Trophoblast cell (in vitro differentiated cells and primary cell): ENCODE data around the gene GRB10.

Experiments
- DNase-seq, 2 donors: peaks; one replicate each; pipeline ENCODE4 v3.0.0-alpha.2; 2016
- H2AFZ ChIP-seq: 2 replicates; pipeline ENCODE4 v1.6.1; 2013; ENCODE audit warnings: low read length, moderate library complexity, mild to moderate bottlenecking; ENCODE audit not compliant: insufficient read depth, poor library complexity
- H2AK5ac ChIP-seq: 2 replicates; pipeline ENCODE4 v1.6.1; 2013; ENCODE audit warnings: mild to moderate bottlenecking, low read length
- H2BK120ac ChIP-seq: 2 replicates; pipeline ENCODE4 v1.6.1; 2013; ENCODE audit warnings: low read length, mild to moderate bottlenecking, moderate library complexity; ENCODE audit not compliant: insufficient read depth, poor library complexity
- H2BK12ac ChIP-seq: 2 replicates; pipeline ENCODE4 v1.6.1; 2013; ENCODE audit warnings: mild to moderate bottlenecking, low read length, moderate library complexity
- H2BK5ac ChIP-seq: 2 replicates; pipeline ENCODE4 v1.6.1; 2013; ENCODE audit warnings: low read length, low read depth, moderate library complexity, mild to moderate bottlenecking; ENCODE audit not compliant: poor library complexity
- H3K14ac ChIP-seq: 2 replicates; pipeline ENCODE4 v1.6.1; 2013; ENCODE audit warnings: mild to moderate bottlenecking, low read length
- H3K18ac ChIP-seq: 2 replicates; pipeline ENCODE4 v1.6.1; 2013; ENCODE audit warnings: mild to moderate bottlenecking, low read length
- H3K23ac ChIP-seq: 2 replicates; pipeline ENCODE4 v1.6.1; 2013; ENCODE audit warnings: low read length
- H3K27ac ChIP-seq: 2 replicates; pipeline ENCODE4 v1.5.1; 2013; ENCODE audit warnings: low read depth, mild to moderate bottlenecking, inconsistent platforms, low read length, moderate library complexity
- H3K27me3 ChIP-seq: 2 replicates; pipeline ENCODE4 v1.6.1; 2013; ENCODE audit warnings: inconsistent platforms, mild to moderate bottlenecking, low read length, moderate library complexity; ENCODE audit not compliant: insufficient read depth
- H3K36me3 ChIP-seq, 2 experiments: 1 replicate in 1 of 2; 2 replicates in 1 of 2; pipeline ENCODE4 v1.6.1; 2013; ENCODE audit warnings: low read length in 2 of 2, mild to moderate bottlenecking in 2 of 2, moderate library complexity in 1 of 2; ENCODE audit not compliant: insufficient read depth in 2 of 2, control insufficient read depth in 1 of 2
- H3K4ac ChIP-seq: 2 replicates; pipeline ENCODE4 v1.6.1; 2013; ENCODE audit warnings: low read depth, mild to moderate bottlenecking, low read length, moderate library complexity
- H3K4me1 ChIP-seq, 2 experiments: 1 replicate in 1 of 2; 2 replicates in 1 of 2; pipeline ENCODE4 v1.6.1; 2013; ENCODE audit warnings: low read length in 2 of 2, mild to moderate bottlenecking in 2 of 2, moderate library complexity in 1 of 2; ENCODE audit not compliant: insufficient read depth in 2 of 2, control insufficient read depth in 1 of 2
- H3K4me2 ChIP-seq: 2 replicates; pipeline ENCODE4 v1.6.1; 2013; ENCODE audit warnings: inconsistent platforms, mild to moderate bottlenecking, low read length, moderate library complexity
- H3K4me3 ChIP-seq: 2 replicates; pipeline ENCODE4 v1.5.1; 2013; ENCODE audit warnings: mild to moderate bottlenecking, low read depth, low read length, inconsistent platforms
- H3K79me1 ChIP-seq: one replicate; pipeline ENCODE4 v1.6.1; 2013; ENCODE audit warnings: low read length
- H3K79me2 ChIP-seq: 2 replicates; pipeline ENCODE4 v1.6.1; 2013; ENCODE audit warnings: low read length, mild to moderate bottlenecking; ENCODE audit not compliant: control insufficient read depth, insufficient read depth, poor library complexity
- H3K9ac ChIP-seq: 2 replicates; pipeline ENCODE4 v1.6.1; 2013; ENCODE audit warnings: mild to moderate bottlenecking, low read length
- H3K9me3 ChIP-seq: 2 replicates; pipeline ENCODE4 v1.6.1; 2013; ENCODE audit warnings: low read depth, mild to moderate bottlenecking, control low read depth, inconsistent platforms, low read length; ENCODE audit not compliant: insufficient read depth
- H4K12ac ChIP-seq: 2 replicates; pipeline ENCODE4 v1.6.1; 2013; ENCODE audit warnings: low read depth, mild to moderate bottlenecking, low read length, moderate library complexity
- H4K8ac ChIP-seq: 2 replicates; pipeline ENCODE4 v1.6.1; 2013; ENCODE audit warnings: low read depth, mild to moderate bottlenecking, low read length, moderate library complexity
- H4K91ac ChIP-seq: one replicate; pipeline ENCODE4 v1.6.1; 2013; ENCODE audit warnings: low read depth, mild to moderate bottlenecking, low read length, moderate library complexity
- WGBS: extraction: QIAGEN DNeasy Blood & Tissue Kit; methylation state at CpG from one replicate; pipeline ENCODE4 v1.1.7; 2013; ENCODE audit warnings: missing lambda C conversion rate; ENCODE audit not compliant: insufficient read length, insufficient coverage; ENCODE audit errors: extremely low coverage; 5-methylcytosine and 5-hydroxymethylcytosine counted together

The GRB10 gene

DNA sequence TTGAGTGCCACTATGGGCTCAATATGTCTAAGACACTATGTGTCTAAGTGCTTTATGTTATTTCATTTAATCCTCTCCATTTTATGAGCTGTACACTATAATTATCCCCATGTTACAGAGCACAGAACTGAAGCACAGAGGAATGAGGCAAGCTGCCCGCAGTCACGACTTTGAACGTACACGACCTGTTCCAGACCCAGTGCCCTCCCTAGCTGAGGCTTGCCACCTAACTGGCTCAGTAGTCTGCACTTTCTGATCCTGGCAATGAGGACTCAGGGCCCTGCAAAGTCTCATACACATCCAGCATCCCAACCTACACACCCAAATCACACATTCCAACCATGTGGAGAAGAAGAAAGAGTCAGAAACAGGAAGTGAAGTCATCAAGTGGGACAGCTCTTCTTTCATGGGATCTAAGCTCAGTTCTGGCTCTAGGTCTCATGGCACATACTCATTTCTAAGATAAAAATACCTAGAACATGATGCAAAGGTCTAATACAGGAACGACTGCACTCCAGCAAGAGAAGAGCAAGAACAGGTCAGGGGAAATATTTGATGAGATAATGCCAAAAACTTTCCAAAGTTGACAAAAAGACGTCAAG, 175.1 kb downstream of the GRB10 start:
- Histone ChIP-seq H4K91ac (no peak overlapping the region), H3K4me1 (no peaks in the 10 kb centered on the region), H3K27me3 (no peaks in the 10 kb centered on the region), H3K4me3 (no peak overlapping the region), H4K8ac (no peak overlapping the region), H2AFZ (no peak overlapping the region), H3K79me2 (no peaks in the 10 kb centered on the region), H4K12ac (no peak overlapping the region), H3K79me1 (no peaks in the 10 kb centered on the region), H3K9me3 (no peaks in the 10 kb centered on the region), H3K23ac (no peak overlapping the region), H2BK5ac (no peak overlapping the region), H3K27ac (no peak overlapping the region), H3K36me3 (peaks cover 21 to 38% of the 10 kb centered on the region in 2 experiments), H3K14ac (no peak overlapping the region), H3K9ac (no peak overlapping the region), H2BK120ac (no peak overlapping the region), H2AK5ac (no peak overlapping the region), H3K4ac (no peak overlapping the region), H3K18ac (no peak overlapping the region), H3K4me2 (no peak overlapping the region), H2BK12ac (no peak overlapping the region)
- WGBS = no CpG with 5 or more reads among the region's 6 CpGs
- peak in 1 of 2 donors; percentile 48 for DNase-seq

DNA sequence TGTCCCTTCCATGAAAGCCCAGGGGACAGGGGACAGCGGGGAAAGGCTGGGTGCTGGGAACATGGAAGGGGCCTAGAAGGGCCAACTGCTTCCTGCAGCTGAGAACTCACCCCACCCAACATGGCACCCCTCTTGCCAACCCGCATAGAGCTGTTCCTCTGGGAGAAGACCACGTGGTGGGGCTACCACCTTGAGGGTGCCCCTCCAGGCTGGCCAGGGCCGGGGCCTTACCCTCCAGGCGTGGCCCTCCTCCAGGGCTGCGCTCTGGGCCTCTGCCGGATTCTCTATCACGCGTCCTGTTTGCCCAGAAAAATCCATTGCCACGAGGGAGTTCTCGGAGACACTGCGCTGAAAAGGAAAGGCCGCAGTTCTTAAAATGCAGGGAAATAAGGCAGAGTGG, 177.6 kb downstream of the GRB10 start:
- no peak overlapping the region for H4K91ac ChIP-seq
- no peak overlapping the region for H3K4ac ChIP-seq
- no peak overlapping the region for H2BK120ac ChIP-seq
- H3K27ac ChIP-seq = no peak overlapping the region
- H2AFZ ChIP-seq = no peak overlapping the region
- H3K23ac ChIP-seq = no peak overlapping the region
- H3K9me3 ChIP-seq = no peaks in the 10 kb centered on the region
- H3K4me2 ChIP-seq = no peak overlapping the region
- H2BK5ac ChIP-seq = no peak overlapping the region
- DNase-seq = no peak
- no peaks in the 10 kb centered on the region for H3K4me1 ChIP-seq
- no CpG with 5 or more reads among the region's 13 CpGs for WGBS
- no peak overlapping the region for H3K14ac ChIP-seq
- H3K9ac ChIP-seq = no peak overlapping the region
- no peaks in the 10 kb centered on the region for H3K27me3 ChIP-seq
- H3K18ac ChIP-seq = no peak overlapping the region
- no peaks in the 10 kb centered on the region for H3K79me2 ChIP-seq
- H2AK5ac ChIP-seq = no peak overlapping the region
- peaks cover 21 to 27% of the 10 kb centered on the region in 2 experiments for H3K36me3 ChIP-seq
- H2BK12ac ChIP-seq = no peak overlapping the region
- no peaks in the 10 kb centered on the region for H3K79me1 ChIP-seq
- H4K8ac ChIP-seq = no peak overlapping the region
- no peak overlapping the region for H3K4me3 ChIP-seq
- no peak overlapping the region for H4K12ac ChIP-seq

DNA sequence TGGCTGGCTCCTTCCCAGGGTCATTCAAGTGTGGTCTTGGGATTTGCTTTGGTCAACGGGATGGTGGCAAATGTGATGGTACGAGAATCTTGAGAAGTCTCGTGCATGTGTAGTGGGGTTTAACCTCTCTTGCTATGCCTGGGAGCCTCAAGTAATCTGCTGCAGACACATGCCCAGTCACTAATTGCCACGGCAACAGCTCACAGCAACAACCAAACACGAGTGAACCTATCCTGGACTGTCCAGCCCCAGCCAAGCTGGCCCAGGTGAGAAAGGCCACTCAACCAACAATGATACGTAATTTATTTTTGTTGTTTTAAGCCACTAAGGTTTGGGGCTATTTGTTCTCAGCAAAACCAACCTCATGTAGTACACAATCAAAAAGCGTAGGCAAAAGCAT, 179.4 kb downstream of the GRB10 start:
- no peak overlapping the region for H2AFZ ChIP-seq
- H2BK5ac ChIP-seq = no peak overlapping the region
- H3K4me2 ChIP-seq = no peak overlapping the region
- no peak overlapping the region for H2BK120ac ChIP-seq
- no peak overlapping the region for H4K12ac ChIP-seq
- no peak overlapping the region for H2AK5ac ChIP-seq
- H3K79me2 ChIP-seq = no peaks in the 10 kb centered on the region
- H3K4me1 ChIP-seq = no peaks in the 10 kb centered on the region
- no peak overlapping the region for H3K9ac ChIP-seq
- H3K18ac ChIP-seq = no peak overlapping the region
- H4K91ac ChIP-seq = no peak overlapping the region
- WGBS = no CpG with 5 or more reads among the region's 7 CpGs
- H3K79me1 ChIP-seq = no peaks in the 10 kb centered on the region
- H3K23ac ChIP-seq = no peak overlapping the region
- H3K27me3 ChIP-seq = no peaks in the 10 kb centered on the region
- no peak overlapping the region for H2BK12ac ChIP-seq
- no peak overlapping the region for H3K14ac ChIP-seq
- DNase-seq = no peak
- H3K9me3 ChIP-seq = no peaks in the 10 kb centered on the region
- no peak overlapping the region for H4K8ac ChIP-seq
- no peak overlapping the region for H3K4ac ChIP-seq
- peaks cover 23 to 31% of the 10 kb centered on the region in 2 experiments for H3K36me3 ChIP-seq
- no peak overlapping the region for H3K27ac ChIP-seq
- H3K4me3 ChIP-seq = no peak overlapping the region

DNA sequence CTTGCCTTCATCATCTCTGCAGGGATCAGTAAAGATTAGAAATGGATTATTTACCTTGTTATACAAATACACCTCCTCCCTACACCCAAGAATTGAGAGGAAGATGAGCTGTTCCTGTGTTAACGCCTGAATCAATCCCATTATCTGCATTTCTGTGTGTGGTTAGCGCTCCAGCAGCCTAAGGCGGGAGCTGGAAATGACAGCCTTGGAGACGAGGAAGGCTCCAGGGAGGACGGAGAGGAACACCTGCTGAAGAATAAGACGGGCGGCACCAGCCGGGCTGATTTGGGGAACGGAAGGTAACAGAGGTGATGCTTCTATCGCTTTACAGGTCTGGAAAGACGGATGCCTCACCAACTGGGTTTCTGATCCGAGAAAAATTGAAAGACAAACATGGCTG, 183.3 kb downstream of the GRB10 start:
- Histone ChIP-seq H2AK5ac (no peak overlapping the region), H2AFZ (no peak overlapping the region)

More for the DNA sequence above, 183.3 kb downstream of the GRB10 start:
- no peaks in the 10 kb centered on the region for H3K79me1 ChIP-seq
- H3K79me2 ChIP-seq = no peaks in the 10 kb centered on the region
- H3K9me3 ChIP-seq = no peaks in the 10 kb centered on the region
- H3K23ac ChIP-seq = no peak overlapping the region
- no peak overlapping the region for H3K9ac ChIP-seq
- no peaks in the 10 kb centered on the region for H3K27me3 ChIP-seq
- no peak overlapping the region for H2BK12ac ChIP-seq
- H4K8ac ChIP-seq = no peak overlapping the region
- no peak overlapping the region for H3K4me3 ChIP-seq
- no peak overlapping the region for H2BK5ac ChIP-seq
- no peak overlapping the region for H3K4ac ChIP-seq
- no peak for DNase-seq
- WGBS = no CpG with 5 or more reads among the region's 12 CpGs
- no peak overlapping the region for H3K14ac ChIP-seq
- H4K91ac ChIP-seq = no peak overlapping the region
- no peak overlapping the region for H3K27ac ChIP-seq
- H3K18ac ChIP-seq = no peak overlapping the region
- H3K4me1 ChIP-seq = no peaks in the 10 kb centered on the region
- no peak overlapping the region for H2BK120ac ChIP-seq
- H3K36me3 ChIP-seq = peaks cover 13 to 25% of the 10 kb centered on the region in 2 experiments
- no peak overlapping the region for H4K12ac ChIP-seq
- no peak overlapping the region for H3K4me2 ChIP-seq
